Right atrium auricular region (tissue), 2 donors: ENCODE results near the gene PLAAT2. TPM values are rescaled to one million over a fixed set of nuclear protein-coding genes. Genes with fewer than 3 reads are reported as not detected.
A peak's percentile ranks its signal among the peaks of the same experiment; 100 is the strongest.
"Not testable (repeated sequence)": the region's sequence is repeated elsewhere in the genome, so short reads cannot be mapped to it uniquely, and the experiment has no call there.

ENCODE experiments used
- DNase-seq: peaks from one replicate; pipeline ENCODE4 v3.0.0-alpha.2; 2019; ENCODE audit warnings: low spot score
- H3K27ac ChIP-seq, 2 donors: fragments of 200-600 bp; sonication (generic); 1 replicate in 1 of 2; 2 replicates in 1 of 2; pipeline ENCODE4 v1.5.1; 2016 to 2019
- H3K27me3 ChIP-seq, 2 donors: fragments of 200-600 bp; sonication (generic); one replicate each; pipeline versions ENCODE4 v1.5.1 to v1.6.0; 2017 to 2019
- H3K36me3 ChIP-seq: fragments of 200-600 bp; sonication (generic); one replicate; pipeline ENCODE4 v1.5.1; 2016
- H3K4me1 ChIP-seq, 2 donors: fragments of 200-600 bp; sonication (generic); one replicate each; pipeline versions ENCODE4 v1.5.1 to v1.6.0; 2017 to 2019
- H3K4me3 ChIP-seq, 2 donors: fragments of 200-600 bp; sonication (generic); 1 replicate in 1 of 2; 2 replicates in 1 of 2; pipeline ENCODE4 v1.5.1; 2017 to 2019; ENCODE audit warnings: mild to moderate bottlenecking in 1 of 2, moderate library complexity in 1 of 2
- H3K9me3 ChIP-seq, 2 donors: fragments of 200-600 bp; sonication (generic); one replicate each; pipeline ENCODE4 v1.5.1; 2019
- total RNA-seq, 2 donors: library from RNA; depleted of rRNA; stranded (reverse); fragments of >200 nt; gene quantifications; one replicate each; pipeline ENCODE4 v1.1.0, GENCODE V29; 2016
- TF ChIP-seq, protein P1 (sequence below), 2 donors: fragments of 200-600 bp; sonication (generic); IDR thresholded peaks; one replicate each; pipeline ENCODE4 v1.5.1; 2019; ENCODE audit warnings: antibody characterized with exemption in 2 of 2

PLAAT2 gene
- total RNA-seq, 2 donors from 2014 or later: not detected

DNA sequence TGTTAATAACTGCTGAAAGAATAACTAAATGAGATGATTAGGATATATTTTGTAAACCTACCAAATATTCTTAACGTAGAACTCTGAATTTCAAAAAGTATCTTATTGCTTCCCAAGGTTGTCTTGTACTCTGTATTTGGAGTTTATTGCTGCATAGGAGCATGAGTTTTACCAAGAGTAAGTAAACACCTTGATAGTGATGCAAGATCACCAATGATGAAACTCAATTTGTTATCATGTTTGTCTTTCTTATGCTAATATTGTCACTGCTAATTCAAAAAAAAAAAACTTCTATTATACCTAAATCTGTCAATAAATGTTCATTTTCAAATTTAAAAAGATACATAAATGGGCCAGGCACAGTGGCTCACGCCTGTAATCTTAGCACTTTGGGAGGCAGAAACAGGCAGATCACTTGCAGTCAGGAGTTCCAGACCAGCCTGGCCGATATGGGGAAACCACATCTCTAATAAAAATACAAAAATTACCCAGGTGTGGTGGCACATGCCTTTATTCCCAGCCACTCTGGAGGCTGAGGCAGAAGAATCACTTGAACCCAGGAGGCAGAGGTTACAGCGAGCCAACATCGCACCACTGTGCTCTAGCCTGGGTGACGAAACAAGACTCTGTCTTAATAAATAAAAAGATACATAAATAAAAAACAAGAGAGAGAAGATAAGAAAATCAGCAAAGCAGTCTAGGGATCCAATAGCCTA lies 23.4 kb upstream of the PLAAT2 start:
- peaks cover 0 to 2% of the 10 kb centered on the region in 2 donors for H3K9me3 ChIP-seq
- no peak overlapping the region for H3K4me3 ChIP-seq
- no peak overlapping the region for H3K27ac ChIP-seq
- H3K4me1 ChIP-seq: peaks cover 0 to 20% of the 10 kb centered on the region in 2 donors
- peaks cover 72% of the 10 kb centered on the region for H3K36me3 ChIP-seq
- no peaks in the 10 kb centered on the region for H3K27me3 ChIP-seq
- DNase-seq: no peak
- TF ChIP-seq, protein P1, sequence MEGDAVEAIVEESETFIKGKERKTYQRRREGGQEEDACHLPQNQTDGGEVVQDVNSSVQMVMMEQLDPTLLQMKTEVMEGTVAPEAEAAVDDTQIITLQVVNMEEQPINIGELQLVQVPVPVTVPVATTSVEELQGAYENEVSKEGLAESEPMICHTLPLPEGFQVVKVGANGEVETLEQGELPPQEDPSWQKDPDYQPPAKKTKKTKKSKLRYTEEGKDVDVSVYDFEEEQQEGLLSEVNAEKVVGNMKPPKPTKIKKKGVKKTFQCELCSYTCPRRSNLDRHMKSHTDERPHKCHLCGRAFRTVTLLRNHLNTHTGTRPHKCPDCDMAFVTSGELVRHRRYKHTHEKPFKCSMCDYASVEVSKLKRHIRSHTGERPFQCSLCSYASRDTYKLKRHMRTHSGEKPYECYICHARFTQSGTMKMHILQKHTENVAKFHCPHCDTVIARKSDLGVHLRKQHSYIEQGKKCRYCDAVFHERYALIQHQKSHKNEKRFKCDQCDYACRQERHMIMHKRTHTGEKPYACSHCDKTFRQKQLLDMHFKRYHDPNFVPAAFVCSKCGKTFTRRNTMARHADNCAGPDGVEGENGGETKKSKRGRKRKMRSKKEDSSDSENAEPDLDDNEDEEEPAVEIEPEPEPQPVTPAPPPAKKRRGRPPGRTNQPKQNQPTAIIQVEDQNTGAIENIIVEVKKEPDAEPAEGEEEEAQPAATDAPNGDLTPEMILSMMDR (IDR thresholded peaks at IDR 0.05): no peak

GRCh38 chr11:63583357-63583677 lies 20.1 kb upstream of the PLAAT2 start:
- no peak for DNase-seq
- H3K9me3 ChIP-seq: peaks cover 0 to 23% of the 10 kb centered on the region in 2 donors
- no peak overlapping the region for H3K4me3 ChIP-seq
- peaks cover 0 to 20% of the 10 kb centered on the region in 2 donors for H3K4me1 ChIP-seq
- H3K36me3 ChIP-seq: peaks cover 61% of the 10 kb centered on the region
- TF ChIP-seq, protein P1 (IDR thresholded peaks at IDR 0.05): no peak
- H3K27ac ChIP-seq: peak overlapping the region in 1 of 2 donors; percentile 5
- no peaks in the 10 kb centered on the region for H3K27me3 ChIP-seq

DNA sequence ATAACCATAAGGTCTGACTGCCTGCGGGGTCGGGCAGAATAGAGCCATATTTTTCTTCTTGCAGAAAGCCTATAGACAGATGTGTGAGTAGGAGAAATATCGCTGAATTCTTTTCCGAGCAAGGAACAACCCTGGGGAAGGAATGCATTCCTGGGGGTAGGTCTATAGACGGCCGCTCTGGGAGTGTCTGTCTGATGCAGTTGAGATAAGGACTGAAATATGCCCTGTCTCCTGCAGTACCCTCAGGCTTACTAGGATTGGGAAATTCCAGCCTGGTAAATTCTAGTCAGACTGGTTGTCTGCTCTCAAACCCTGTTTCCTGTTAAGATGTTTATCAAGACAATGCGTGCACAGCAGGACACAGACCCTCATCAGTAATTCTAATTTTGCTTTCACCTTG lies 18.0 kb upstream of the PLAAT2 start:
- not testable (repeated sequence) for H3K4me3 ChIP-seq, DNase-seq, H3K27me3 ChIP-seq, H3K27ac ChIP-seq
- peaks cover 0 to 11% of the 10 kb centered on the region in 2 donors for H3K4me1 ChIP-seq
- peaks cover 50% of the 10 kb centered on the region for H3K36me3 ChIP-seq
- H3K9me3 ChIP-seq: peaks cover 0 to 23% of the 10 kb centered on the region in 2 donors

DNA sequence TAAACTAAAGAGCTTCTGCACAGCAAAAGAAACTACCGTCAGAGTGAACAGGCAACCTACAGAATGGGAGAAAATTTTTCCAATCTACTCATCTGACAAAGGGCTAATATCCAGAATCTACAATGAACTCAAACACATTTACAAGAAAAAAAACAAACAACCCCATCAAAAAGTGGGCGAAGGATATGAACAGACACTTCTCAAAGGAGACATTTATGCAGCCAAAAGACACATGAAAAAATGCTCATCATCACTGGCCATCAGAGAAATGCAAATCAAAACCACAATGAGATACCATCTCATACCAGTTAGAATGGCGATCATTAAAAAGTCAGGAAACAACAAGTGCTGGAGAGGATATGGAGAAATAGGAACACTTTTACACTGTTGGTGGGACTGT lies 15.7 kb upstream of the PLAAT2 start:
- Histone ChIP-seq H3K9me3 (peaks cover 0 to 23% of the 10 kb centered on the region in 2 donors), H3K4me1 (peaks cover 0 to 27% of the 10 kb centered on the region in 2 donors), H3K36me3 (peaks cover 41% of the 10 kb centered on the region)
- not testable (repeated sequence) for DNase-seq, H3K4me3 ChIP-seq, H3K27me3 ChIP-seq, H3K27ac ChIP-seq

GRCh38 chr11:63574856-63575602 lies 11.8 kb upstream of the PLAAT2 start:
- peaks cover 0 to 19% of the 10 kb centered on the region in 2 donors for H3K4me1 ChIP-seq
- DNase-seq: peak; percentile 79
- TF ChIP-seq, protein P1 (IDR thresholded peaks at IDR 0.05): no peak

GRCh38 chr11:63573881-63574855 lies 11.0 kb upstream of the PLAAT2 start:
- peak overlapping the region; percentile 47 to 57 for H3K27ac ChIP-seq
- TF ChIP-seq, protein P1 (IDR thresholded peaks at IDR 0.05): peak in 1 of 2 donors; percentile 30
- H3K27me3 ChIP-seq: no peaks in the 10 kb centered on the region
- no peak for DNase-seq
- peaks cover 0 to 19% of the 10 kb centered on the region in 2 donors for H3K4me1 ChIP-seq
- no peaks in the 10 kb centered on the region for H3K9me3 ChIP-seq
- H3K4me3 ChIP-seq: peak overlapping the region; percentile 3 to 30
- H3K36me3 ChIP-seq: peaks cover 7% of the 10 kb centered on the region

More at GRCh38 chr11:63574856-63575602, 11.8 kb upstream of the PLAAT2 start:
- Histone ChIP-seq H3K36me3 (peaks cover 11% of the 10 kb centered on the region), H3K27me3 (no peaks in the 10 kb centered on the region), H3K4me3 (peak overlapping the region; percentile 3 to 30), H3K27ac (peak overlapping the region; percentile 47 to 57), H3K9me3 (peaks cover 0 to 5% of the 10 kb centered on the region in 2 donors)
